Naive B cell (primary cell): ENCODE measurements around the gene ZNF219. TPM values are rescaled to one million over a fixed set of nuclear protein-coding genes. Genes with fewer than 3 reads are reported as not detected.

ENCODE experiments used
- ATAC-seq, 2 donors: fragments of 150-1000 bp; cut with Tn5 transposase; 2 replicates each; pipeline ENCODE4 v1.10.0; 2021; ENCODE audit warnings: low read depth in 2 of 2, mild to moderate bottlenecking in 2 of 2, moderate library complexity in 2 of 2
- DNase-seq: peaks from one replicate; pipeline ENCODE4 v3.0.0; 2022
- H3K27ac Mint-ChIP-seq, 6 donors: one replicate each; pipeline ENCODE4 v1.8.0; 2020 to 2022; ENCODE audit warnings: mild to moderate bottlenecking in 6 of 6, mixed read lengths in 6 of 6, moderate library complexity in 5 of 6, inconsistent platforms in 2 of 6
- H3K27me3 Mint-ChIP-seq, 3 donors: one replicate each; pipeline ENCODE4 v1.8.0; 2021 to 2022; ENCODE audit warnings: mixed read lengths in 3 of 3, mild to moderate bottlenecking in 1 of 3
- H3K36me3 Mint-ChIP-seq, 2 donors: one replicate each; pipeline ENCODE4 v1.8.0; 2020 to 2022; ENCODE audit warnings: mixed read lengths in 2 of 2, inconsistent platforms in 1 of 2, mild to moderate bottlenecking in 1 of 2
- H3K4me1 Mint-ChIP-seq, 3 donors: one replicate each; pipeline ENCODE4 v1.8.0; 2020 to 2022; ENCODE audit warnings: mixed read lengths in 3 of 3, inconsistent platforms in 1 of 3, mild to moderate bottlenecking in 1 of 3, moderate library complexity in 1 of 3
- H3K4me3 Mint-ChIP-seq, 8 donors: one replicate each; pipeline ENCODE4 v1.8.0; 2020 to 2022; ENCODE audit warnings: mild to moderate bottlenecking in 8 of 8, mixed read lengths in 8 of 8, moderate library complexity in 8 of 8, inconsistent platforms in 2 of 8
- H3K9me3 Mint-ChIP-seq, 7 donors: one replicate each; pipeline ENCODE4 v1.8.0; 2020 to 2022; ENCODE audit warnings: mixed read lengths in 7 of 7, mild to moderate bottlenecking in 5 of 7, inconsistent platforms in 2 of 7, moderate library complexity in 1 of 7
- polyA plus RNA-seq, 6 donors: library from polyadenylated mRNA; unstranded; fragments of 300-500 nt; fragmentation: Illumina TruSeq; gene quantifications; one replicate each; pipeline ENCODE4 v1.2.3, GENCODE V29; 2021; ENCODE audit warnings: low read depth in 6 of 6

ZNF219 gene
- polyA plus RNA-seq, 6 donors from 2014 or later: 0.13 to 1.1 (median 0.56) TPM; not detected in 2

GRCh38 chr14:21107283-21107800 lies 8.9 kb upstream of the ZNF219 start:
- peaks cover 13 to 25% (median 14%) of the 10 kb centered on the region in 3 donors for H3K4me1 Mint-ChIP-seq
- H3K9me3 Mint-ChIP-seq: no peaks in the 10 kb centered on the region
- DNase-seq (no peak), ATAC-seq (no peak)
- peaks cover 0 to 4% (median 1%) of the 10 kb centered on the region in 3 donors for H3K27me3 Mint-ChIP-seq
- peak overlapping the region in 2 of 8 donors; percentile 6 to 68 for H3K4me3 Mint-ChIP-seq
- no peak overlapping the region for H3K27ac Mint-ChIP-seq
- no peaks in the 10 kb centered on the region for H3K36me3 Mint-ChIP-seq

DNA sequence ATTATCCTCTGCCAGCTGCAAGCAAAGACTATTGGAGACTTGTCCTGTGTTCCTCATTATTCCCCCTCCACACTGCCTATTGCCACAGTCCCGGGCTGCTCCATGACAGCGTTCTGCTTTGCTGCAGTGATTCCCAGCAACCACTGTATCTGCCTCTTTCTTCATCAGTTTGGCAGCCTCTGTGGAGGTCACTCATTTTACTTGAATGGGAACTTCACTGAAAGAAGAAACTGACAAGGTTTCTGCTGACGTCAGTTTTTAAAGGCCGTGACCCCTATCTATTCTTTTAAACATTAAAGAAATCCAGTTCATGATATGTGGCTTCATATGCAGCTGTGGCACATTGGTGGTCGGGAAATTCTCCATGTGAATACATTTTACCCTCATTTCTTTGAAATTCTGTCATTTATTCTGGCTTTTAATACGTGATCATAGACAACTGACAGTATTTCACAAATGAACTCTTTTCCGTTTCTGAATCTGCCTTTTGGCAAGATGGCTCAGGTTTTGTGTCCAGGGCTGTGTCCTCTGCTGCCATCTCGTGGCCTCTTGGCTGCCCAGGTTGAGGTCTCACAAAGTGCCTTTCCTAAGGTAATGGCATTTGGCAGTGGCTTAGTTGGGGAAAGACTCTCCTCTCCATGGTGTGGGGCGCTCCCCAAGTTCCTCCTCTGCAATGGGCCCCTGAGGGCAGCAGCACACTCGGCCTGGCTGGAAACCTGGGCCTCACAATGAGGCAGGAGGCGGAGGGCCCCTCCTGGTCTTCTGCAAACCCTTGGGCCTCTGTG lies 8.2 kb upstream of the ZNF219 start:
- Mint-ChIP-seq H3K36me3 (no peaks in the 10 kb centered on the region), H3K4me3 (peak overlapping the region in 5 of 8 donors; percentile 10 to 68 (median 19)), H3K27ac (peak overlapping the region in 3 of 6 donors; percentile 7 to 47 (median 24)), H3K4me1 (peaks cover 13 to 26% (median 14%) of the 10 kb centered on the region in 3 donors), H3K27me3 (peaks cover 0 to 8% (median 4%) of the 10 kb centered on the region in 3 donors), H3K9me3 (no peaks in the 10 kb centered on the region)
- ATAC-seq: no peak
- peak; percentile 55 for DNase-seq

DNA sequence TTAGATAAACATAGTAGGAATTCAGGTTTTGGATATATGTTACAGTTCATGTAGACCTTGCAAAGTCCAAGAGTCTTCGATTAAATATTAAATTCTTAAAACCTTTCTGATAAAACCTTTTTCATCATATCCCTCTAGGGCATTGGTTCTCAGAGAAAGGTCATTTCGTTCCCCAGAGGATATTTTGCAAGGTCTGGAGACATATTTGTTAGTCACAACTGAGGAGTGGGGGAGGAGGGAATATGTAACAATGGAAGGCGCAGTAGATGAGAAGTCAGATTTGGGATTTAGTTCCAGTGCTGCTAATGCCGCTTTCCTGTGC lies 7.7 kb upstream of the ZNF219 start:
- Mint-ChIP-seq H3K9me3 (no peaks in the 10 kb centered on the region), H3K4me3 (no peak overlapping the region), H3K36me3 (no peaks in the 10 kb centered on the region), H3K4me1 (peaks cover 13 to 26% (median 14%) of the 10 kb centered on the region in 3 donors), H3K27me3 (peaks cover 0 to 9% (median 4%) of the 10 kb centered on the region in 3 donors), H3K27ac (no peak overlapping the region)
- ATAC-seq: no peak
- DNase-seq: no peak

DNA sequence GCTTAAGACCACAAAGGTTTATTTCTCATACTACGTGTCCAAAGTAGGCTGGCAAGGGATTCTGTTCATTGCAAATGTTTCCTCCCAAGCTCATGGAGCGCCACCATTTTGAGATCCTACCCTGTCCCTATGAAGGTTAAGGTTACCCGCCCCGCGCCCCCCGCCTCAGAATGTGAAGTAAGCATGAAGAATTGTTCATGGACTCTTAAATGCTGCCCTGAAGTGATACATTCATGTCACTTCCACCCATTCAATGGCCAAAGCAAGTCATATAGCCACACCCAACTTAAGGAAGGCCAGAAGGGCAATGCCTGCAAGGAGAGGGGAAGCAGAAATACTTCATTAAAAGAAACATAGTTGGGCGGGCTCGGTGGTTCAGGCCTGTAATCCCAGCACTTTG lies 6.6 kb upstream of the ZNF219 start:
- peak overlapping the region in 2 of 8 donors; percentile 91 to 96 for H3K4me3 Mint-ChIP-seq
- H3K9me3 Mint-ChIP-seq: no peaks in the 10 kb centered on the region
- H3K36me3 Mint-ChIP-seq: no peaks in the 10 kb centered on the region
- H3K27ac Mint-ChIP-seq: peak overlapping the region in 2 of 6 donors; percentile 68 to 81
- peaks cover 13 to 26% (median 14%) of the 10 kb centered on the region in 3 donors for H3K4me1 Mint-ChIP-seq
- no peak for DNase-seq
- no peak for ATAC-seq
- H3K27me3 Mint-ChIP-seq: peaks cover 0 to 18% (median 10%) of the 10 kb centered on the region in 3 donors

DNA sequence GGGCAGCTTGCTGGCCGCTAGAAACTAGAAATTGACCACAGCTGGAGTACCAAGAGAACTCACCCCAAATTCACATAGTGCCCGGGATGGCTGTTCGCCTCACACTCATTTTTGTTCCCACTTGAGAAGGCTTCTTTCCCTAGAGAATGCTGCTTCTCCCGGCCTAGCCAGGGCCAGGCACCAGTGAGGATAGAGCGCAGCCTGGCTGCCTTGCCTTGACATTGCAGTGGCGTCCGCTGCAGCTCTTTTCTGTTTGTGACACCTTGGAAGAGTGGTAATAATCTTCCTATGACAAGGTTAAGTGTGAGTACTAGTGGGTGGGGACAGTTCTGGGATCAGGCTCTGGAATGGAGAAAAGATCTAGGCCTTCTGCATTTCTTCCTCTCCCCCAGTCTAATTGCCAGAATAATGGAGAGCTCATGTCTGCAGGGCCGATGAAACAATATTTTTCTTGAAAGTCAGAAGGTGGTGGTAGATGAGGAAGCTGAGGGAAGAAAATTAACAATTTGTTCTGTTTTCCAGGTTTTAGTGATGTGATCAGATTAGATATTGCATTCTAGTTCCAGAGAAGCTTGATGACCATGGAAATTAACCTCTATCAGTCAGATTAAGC lies 6.1 kb upstream of the ZNF219 start:
- no peaks in the 10 kb centered on the region for H3K36me3 Mint-ChIP-seq
- H3K27me3 Mint-ChIP-seq: peaks cover 0 to 18% (median 10%) of the 10 kb centered on the region in 3 donors

DNA sequence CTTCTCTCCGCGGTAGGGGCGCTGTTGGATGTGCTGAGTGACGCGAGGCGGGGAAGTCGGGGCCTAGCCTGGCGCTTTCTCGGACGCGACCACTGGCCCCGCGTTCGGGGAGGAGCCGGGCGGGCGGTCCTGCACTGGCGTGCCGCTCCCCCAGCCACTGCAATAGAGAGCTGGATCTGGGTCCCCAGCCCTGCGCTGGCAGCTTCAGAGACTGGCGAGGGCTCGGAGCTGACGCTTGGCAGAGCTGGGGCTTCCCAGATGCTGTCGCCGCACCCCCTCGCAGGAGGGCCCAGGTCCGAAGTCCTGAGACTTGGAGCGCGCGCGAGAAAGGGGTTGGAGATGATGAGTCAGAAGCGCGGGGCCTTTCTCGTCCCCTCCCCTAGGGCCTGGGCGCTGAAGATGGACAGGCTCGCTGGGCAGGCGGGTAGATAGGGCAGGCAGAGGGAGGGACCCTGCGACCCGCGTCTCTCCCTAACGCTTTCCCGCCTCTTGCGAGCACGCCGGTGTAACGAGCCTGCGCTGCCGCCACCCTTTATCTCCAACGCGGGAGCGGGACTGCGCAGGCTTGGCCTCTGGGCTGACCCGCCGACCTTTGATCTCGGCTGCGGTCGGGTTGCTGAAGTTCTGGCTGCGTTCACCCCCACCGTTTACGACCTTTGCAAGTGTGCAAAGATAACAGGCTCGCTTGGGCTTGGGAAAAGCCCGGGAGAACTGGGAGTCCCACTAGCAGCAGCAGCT lies 5.4 kb upstream of the ZNF219 start:
- peak; percentile 85 for ATAC-seq
- Mint-ChIP-seq H3K27ac (peak overlapping the region; percentile 79 to 96 (median 95)), H3K27me3 (peaks cover 0 to 18% (median 10%) of the 10 kb centered on the region in 3 donors), H3K36me3 (no peaks in the 10 kb centered on the region), H3K4me1 (peaks cover 21 to 34% (median 21%) of the 10 kb centered on the region in 3 donors), H3K4me3 (peak overlapping the region; percentile 49 to 97 (median 92)), H3K9me3 (no peaks in the 10 kb centered on the region)
- peak; percentile 95 for DNase-seq

More for the DNA sequence above, 6.1 kb upstream of the ZNF219 start:
- H3K9me3 Mint-ChIP-seq: no peaks in the 10 kb centered on the region
- peaks cover 14 to 27% (median 14%) of the 10 kb centered on the region in 3 donors for H3K4me1 Mint-ChIP-seq
- H3K27ac Mint-ChIP-seq: peak overlapping the region; percentile 79 to 96 (median 95)
- DNase-seq: peak; percentile 59
- H3K4me3 Mint-ChIP-seq: peak overlapping the region; percentile 49 to 97 (median 92)
- peak; percentile 53 to 56 for ATAC-seq

GRCh38 chr14:21103411-21103709 lies 4.9 kb upstream of the ZNF219 start:
- DNase-seq (no peak), ATAC-seq (no peak)
- peaks cover 23 to 38% (median 24%) of the 10 kb centered on the region in 3 donors for H3K4me1 Mint-ChIP-seq
- H3K36me3 Mint-ChIP-seq: no peaks in the 10 kb centered on the region
- H3K4me3 Mint-ChIP-seq: peak overlapping the region; percentile 49 to 97 (median 92)
- peak overlapping the region; percentile 72 to 96 (median 94) for H3K27ac Mint-ChIP-seq
- peaks cover 0 to 18% (median 10%) of the 10 kb centered on the region in 3 donors for H3K27me3 Mint-ChIP-seq
- no peaks in the 10 kb centered on the region for H3K9me3 Mint-ChIP-seq

GRCh38 chr14:21102521-21103410 lies 4.3 kb upstream of the ZNF219 start:
- H3K36me3 Mint-ChIP-seq: no peaks in the 10 kb centered on the region
- peaks cover 23 to 38% (median 24%) of the 10 kb centered on the region in 3 donors for H3K4me1 Mint-ChIP-seq
- H3K9me3 Mint-ChIP-seq: no peaks in the 10 kb centered on the region
- DNase-seq (no peak), ATAC-seq (no peak)
- H3K27ac Mint-ChIP-seq: peak overlapping the region in 3 of 6 donors; percentile 47 to 92 (median 79)
- peak overlapping the region in 6 of 8 donors; percentile 49 to 97 (median 90) for H3K4me3 Mint-ChIP-seq
- peaks cover 0 to 18% (median 10%) of the 10 kb centered on the region in 3 donors for H3K27me3 Mint-ChIP-seq

DNA sequence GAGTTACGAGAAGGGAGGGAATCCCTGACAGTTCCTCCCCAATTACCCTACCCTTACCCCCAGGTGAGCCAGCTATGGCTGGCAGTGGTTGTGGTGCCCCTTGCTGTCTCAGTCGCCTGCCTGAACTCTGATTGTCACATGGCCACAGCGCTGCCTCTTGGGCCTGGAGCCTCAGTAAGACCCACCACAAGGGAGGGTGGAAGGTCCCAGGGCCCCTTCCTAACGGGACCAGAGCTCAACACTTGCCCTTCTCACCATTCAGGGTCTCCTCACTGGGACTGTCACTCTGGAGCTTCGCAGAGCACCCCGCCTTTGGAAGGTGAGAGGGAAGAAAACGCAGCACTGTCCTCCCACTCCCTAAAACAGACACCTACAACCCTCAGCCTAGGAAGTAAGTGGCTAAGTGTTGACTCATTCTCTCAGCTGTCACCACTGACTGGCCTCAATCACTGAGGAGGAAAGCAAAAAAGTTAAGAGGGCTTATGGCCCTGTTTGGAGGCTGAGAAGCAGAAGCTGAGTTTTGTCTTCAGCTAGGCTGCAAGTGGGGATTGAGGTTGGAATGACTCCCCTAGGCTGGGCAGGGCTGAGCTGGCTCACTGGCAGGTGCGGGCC lies 3.5 kb upstream of the ZNF219 start:
- Mint-ChIP-seq H3K4me3 (peak overlapping the region in 2 of 8 donors; percentile 62 to 65), H3K27ac (no peak overlapping the region)

DNA sequence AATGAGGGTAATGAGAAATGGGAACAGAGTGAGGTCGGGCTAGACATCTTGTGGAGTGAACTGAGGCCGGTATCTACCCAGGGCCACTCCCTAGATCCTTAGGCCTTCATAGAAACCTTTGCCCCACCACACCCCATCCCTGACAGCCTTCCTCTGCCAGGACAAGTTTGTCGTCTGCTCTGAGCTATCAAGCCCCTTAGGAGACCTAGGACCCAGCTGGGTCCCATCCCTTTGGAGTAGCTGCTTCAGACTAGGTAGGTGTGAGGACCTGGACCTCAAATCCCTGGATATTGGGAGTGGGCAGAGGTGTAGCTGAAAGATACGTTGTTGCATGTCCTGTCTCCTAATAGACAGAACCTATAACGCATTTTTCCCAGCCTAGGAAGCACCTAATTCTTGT lies 2.5 kb upstream of the ZNF219 start, which contains the start of gene TMEM253:
TSS of gene TMEM253 (plus strand) at position 136 of the 400 bp plus-strand sequence. CDS start 278 bp downstream, outside the sequence.
- ATAC-seq: no peak
- H3K27me3 Mint-ChIP-seq: peaks cover 0 to 18% (median 10%) of the 10 kb centered on the region in 3 donors
- peak within 1 kb of the TSS in 2 of 8 donors; percentile 65 to 87 for H3K4me3 Mint-ChIP-seq
- no peak for DNase-seq
- peak within 1 kb of the TSS in 1 of 6 donors; percentile 81 for H3K27ac Mint-ChIP-seq
- no peaks in the 10 kb centered on the region for H3K36me3 Mint-ChIP-seq
- peaks cover 19 to 40% (median 24%) of the 10 kb centered on the region in 3 donors for H3K4me1 Mint-ChIP-seq
- H3K9me3 Mint-ChIP-seq: no peaks in the 10 kb centered on the region

More for the DNA sequence above, 3.5 kb upstream of the ZNF219 start:
- no peak for ATAC-seq
- peaks cover 22 to 44% (median 24%) of the 10 kb centered on the region in 3 donors for H3K4me1 Mint-ChIP-seq
- H3K9me3 Mint-ChIP-seq: no peaks in the 10 kb centered on the region
- no peaks in the 10 kb centered on the region for H3K36me3 Mint-ChIP-seq
- DNase-seq: no peak
- peaks cover 0 to 18% (median 10%) of the 10 kb centered on the region in 3 donors for H3K27me3 Mint-ChIP-seq

DNA sequence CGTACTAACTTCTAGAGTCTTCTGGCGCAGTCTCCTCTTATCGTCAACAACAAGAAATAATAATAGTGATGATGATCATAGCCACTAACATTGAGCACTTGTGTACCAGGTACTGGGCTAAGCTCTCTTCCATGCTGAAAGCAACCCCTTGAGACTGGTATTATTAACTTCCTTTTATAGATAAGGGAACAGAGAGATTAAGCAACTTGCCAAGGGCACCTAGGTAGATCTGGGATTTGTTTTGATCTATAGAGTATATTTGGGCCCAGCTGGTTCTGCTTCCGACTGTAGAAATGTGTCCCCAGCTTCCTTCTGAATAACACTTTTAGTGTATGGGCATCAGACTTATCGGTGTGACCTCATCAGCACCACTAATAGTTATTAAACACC lies 1.1 kb upstream of the ZNF219 start:
- no peaks in the 10 kb centered on the region for H3K9me3 Mint-ChIP-seq
- DNase-seq (no peak), ATAC-seq (no peak)
- H3K36me3 Mint-ChIP-seq: no peaks in the 10 kb centered on the region
- H3K27me3 Mint-ChIP-seq: peaks cover 0 to 18% (median 10%) of the 10 kb centered on the region in 3 donors
- peaks cover 17 to 34% (median 21%) of the 10 kb centered on the region in 3 donors for H3K4me1 Mint-ChIP-seq
- H3K4me3 Mint-ChIP-seq: peak overlapping the region in 6 of 8 donors; percentile 82 to 90 (median 86)
- peak overlapping the region in 3 of 6 donors; percentile 20 to 84 (median 83) for H3K27ac Mint-ChIP-seq
